ENCODE data around the gene CFTR. TPM values are rescaled to one million over a fixed set of nuclear protein-coding genes. Genes with fewer than 3 reads are reported as not detected.

The CFTR gene
- polyA plus RNA-seq, 4 donors = 23.5 to 51.0 (median 26.5) TPM

- Histone ChIP-seq H3K4me1 (ENCODE audit: control insufficient read depth in 3 of 3, insufficient read depth in 2 of 3, low read depth in 1 of 3, low read length in 2 of 3) (peaks cover 0 to 17% (median 2%) of the 10 kb centered on the region in 3 donors), H3K4me3 (ENCODE audit: low read depth in 1 of 3, low read length in 3 of 3) (no peak overlapping the region), H3K27ac (ENCODE audit: low read depth in 1 of 3, low read length in 2 of 3) (peak overlapping the region; percentile 15 to 51 (median 36)), H3K36me3 (ENCODE audit: control insufficient read depth in 3 of 3, insufficient read depth in 2 of 3, low read depth in 1 of 3, low read length in 3 of 3) (peaks cover 0 to 2% (median 0%) of the 10 kb centered on the region in 3 donors), H3K9me3 (ENCODE audit: control insufficient read depth in 2 of 2, insufficient read depth in 1 of 2, low read depth in 1 of 2, low read length in 1 of 2) (no peaks in the 10 kb centered on the region), H3K27me3 (ENCODE audit: control insufficient read depth in 3 of 3, insufficient read depth in 3 of 3, low read length in 3 of 3) (no peaks in the 10 kb centered on the region)
- DNase-seq = peak; percentile 80 to 83
- 32 to 50% (median 44%) methylated on average over 3 of the region's 3 CpGs for WGBS, 3 donors
- no peak for FAIRE-seq
Measured at GRCh38 chr7:117715784-117716445, 236.1 kb downstream of the CFTR start.

- peaks cover 0 to 2% (median 0%) of the 10 kb centered on the region in 3 donors for H3K36me3 ChIP-seq (ENCODE audit: control insufficient read depth in 3 of 3, insufficient read depth in 2 of 3, low read depth in 1 of 3, low read length in 3 of 3)
- DNase-seq (peak; percentile 70 to 88), FAIRE-seq (no peak)
- H3K4me1 ChIP-seq (ENCODE audit: control insufficient read depth in 3 of 3, insufficient read depth in 2 of 3, low read depth in 1 of 3, low read length in 2 of 3) = peaks cover 0 to 17% (median 2%) of the 10 kb centered on the region in 3 donors
- no peak overlapping the region for H3K4me3 ChIP-seq (ENCODE audit: low read depth in 1 of 3, low read length in 3 of 3)
- WGBS, 3 donors = 13 to 58% (median 40%) methylated on average over 4 to 5 of the region's 5 CpGs
- H3K27ac ChIP-seq (ENCODE audit: low read depth in 1 of 3, low read length in 2 of 3) = peak overlapping the region in 2 of 3 donors; percentile 15 to 36
- no peaks in the 10 kb centered on the region for H3K27me3 ChIP-seq (ENCODE audit: control insufficient read depth in 3 of 3, insufficient read depth in 3 of 3, low read length in 3 of 3)
- H3K9me3 ChIP-seq (ENCODE audit: control insufficient read depth in 2 of 2, insufficient read depth in 1 of 2, low read depth in 1 of 2, low read length in 1 of 2) = no peaks in the 10 kb centered on the region
Measured at GRCh38 chr7:117716707-117717299, 237.0 kb downstream of the CFTR start.

- H3K36me3 ChIP-seq (ENCODE audit: control insufficient read depth in 3 of 3, insufficient read depth in 2 of 3, low read depth in 1 of 3, low read length in 3 of 3) = peaks cover 0 to 2% (median 0%) of the 10 kb centered on the region in 3 donors
- WGBS, 3 donors = 65 to 84% (median 72%) methylated on average over 2 of the region's 2 CpGs
- FAIRE-seq (no peak), DNase-seq (no peak)
- no peaks in the 10 kb centered on the region for H3K9me3 ChIP-seq (ENCODE audit: control insufficient read depth in 2 of 2, insufficient read depth in 1 of 2, low read depth in 1 of 2, low read length in 1 of 2)
- no peaks in the 10 kb centered on the region for H3K27me3 ChIP-seq (ENCODE audit: control insufficient read depth in 3 of 3, insufficient read depth in 3 of 3, low read length in 3 of 3)
- H3K4me3 ChIP-seq (ENCODE audit: low read depth in 1 of 3, low read length in 3 of 3) = no peak overlapping the region
- H3K27ac ChIP-seq (ENCODE audit: low read depth in 1 of 3, low read length in 2 of 3) = peak overlapping the region in 1 of 3 donors; percentile 8
- H3K4me1 ChIP-seq (ENCODE audit: control insufficient read depth in 3 of 3, insufficient read depth in 2 of 3, low read depth in 1 of 3, low read length in 2 of 3) = peaks cover 0 to 17% (median 2%) of the 10 kb centered on the region in 3 donors
Measured at GRCh38 chr7:117717357-117717756, 237.5 kb downstream of the CFTR start.

Other genes with a start within 250 kb of the CFTR start
- gene WNT2, start 157.0 kb upstream of the CFTR start, polyA plus RNA-seq = under 1 TPM in 2 of 4 donors, not detected in 2; 0.04 to 0.61 TPM
- not detected for gene ASZ1, start 52.5 kb upstream of the CFTR start, polyA plus RNA-seq

Measured in small intestine (tissue), 7 donors.